Suprapubic skin (tissue), 3 donors: ENCODE measurements around the gene DISP3.

ENCODE experiments used
- EP300 ChIP-seq: sonication (generic); formaldehyde crosslinking; IDR thresholded peaks from one replicate; pipeline ENCODE4 v1.6.1; 2017; ENCODE audit warnings: antibody characterized with exemption
- TF ChIP-seq, protein P1 (sequence below), 2 donors: fragments of 200-600 bp in 1 of 2; fragments of 450-650 bp in 1 of 2; sonication (generic) in 1 of 2; IDR thresholded peaks; one replicate each; pipeline ENCODE4 v1.5.1; 2016 to 2019; ENCODE audit warnings: antibody characterized with exemption in 2 of 2, mild to moderate bottlenecking in 1 of 2, moderate library complexity in 1 of 2

DNA sequence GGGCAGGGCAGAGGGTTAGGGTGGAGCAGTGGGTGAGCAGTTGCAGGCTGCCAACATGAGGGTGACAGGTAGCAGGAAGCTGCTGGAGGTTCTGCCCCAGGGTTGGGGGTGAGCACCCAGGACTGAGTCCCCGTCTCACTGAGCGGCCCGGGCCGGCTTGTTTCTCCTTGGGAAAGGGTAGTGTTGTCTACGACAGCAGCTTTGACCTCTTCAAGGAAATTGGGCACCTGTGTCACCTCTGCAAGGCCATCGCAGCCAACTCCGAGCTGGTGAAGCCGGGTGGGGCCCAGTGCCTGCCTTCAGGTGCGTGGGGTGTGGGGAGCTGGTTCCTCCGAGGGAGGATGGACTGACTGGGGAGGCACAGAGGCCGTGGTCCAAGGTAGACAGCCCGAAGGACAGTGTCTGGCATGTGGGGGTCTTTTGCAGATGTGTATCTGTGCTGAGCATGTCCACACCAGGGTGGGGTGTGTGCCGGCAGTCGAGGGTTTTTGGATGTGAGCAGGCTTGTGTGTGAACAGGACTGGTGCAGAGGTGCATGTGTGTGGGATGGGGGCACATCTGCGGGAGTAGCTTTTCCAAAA lies 51.9 kb downstream of the DISP3 start:
- TF ChIP-seq, protein P1, sequence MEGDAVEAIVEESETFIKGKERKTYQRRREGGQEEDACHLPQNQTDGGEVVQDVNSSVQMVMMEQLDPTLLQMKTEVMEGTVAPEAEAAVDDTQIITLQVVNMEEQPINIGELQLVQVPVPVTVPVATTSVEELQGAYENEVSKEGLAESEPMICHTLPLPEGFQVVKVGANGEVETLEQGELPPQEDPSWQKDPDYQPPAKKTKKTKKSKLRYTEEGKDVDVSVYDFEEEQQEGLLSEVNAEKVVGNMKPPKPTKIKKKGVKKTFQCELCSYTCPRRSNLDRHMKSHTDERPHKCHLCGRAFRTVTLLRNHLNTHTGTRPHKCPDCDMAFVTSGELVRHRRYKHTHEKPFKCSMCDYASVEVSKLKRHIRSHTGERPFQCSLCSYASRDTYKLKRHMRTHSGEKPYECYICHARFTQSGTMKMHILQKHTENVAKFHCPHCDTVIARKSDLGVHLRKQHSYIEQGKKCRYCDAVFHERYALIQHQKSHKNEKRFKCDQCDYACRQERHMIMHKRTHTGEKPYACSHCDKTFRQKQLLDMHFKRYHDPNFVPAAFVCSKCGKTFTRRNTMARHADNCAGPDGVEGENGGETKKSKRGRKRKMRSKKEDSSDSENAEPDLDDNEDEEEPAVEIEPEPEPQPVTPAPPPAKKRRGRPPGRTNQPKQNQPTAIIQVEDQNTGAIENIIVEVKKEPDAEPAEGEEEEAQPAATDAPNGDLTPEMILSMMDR (IDR thresholded peaks at IDR 0.05): no peak
- no peak for TF ChIP-seq EP300
